ENCODE results near the gene HAUS5.
A peak's percentile ranks its signal among the peaks of the same experiment; 100 is the strongest.
"Not testable (repeated sequence)": the region's sequence is repeated elsewhere in the genome, so short reads cannot be mapped to it uniquely, and the experiment has no call there.

Gene HAUS5

GRCh38 chr19:35590875-35591274, 21.7 kb upstream of the HAUS5 start (continued):
- TF ChIP-seq PPARA (CRISPR knock-in tag; IDR thresholded peaks at IDR 0.05; ENCODE audit: borderline replicate concordance): no peak

- no peak for ATAC-seq
- no peak for TF ChIP-seq GLIS3 (CRISPR knock-in tag; IDR thresholded peaks at IDR 0.05)
- TF ChIP-seq ISL1 (CRISPR knock-in tag; IDR thresholded peaks at IDR 0.05): no peak
- TF ChIP-seq ZNF565 (CRISPR knock-in tag; conservative IDR thresholded peaks at IDR 0.05; ENCODE audit: low read depth): no peak
- TF ChIP-seq ZC3H10 (CRISPR knock-in tag; IDR thresholded peaks at IDR 0.05): no peak
Measured at GRCh38 chr19:35592226-35592625, 20.3 kb upstream of the HAUS5 start.

GRCh38 chr19:35595026-35595425, 17.5 kb upstream of the HAUS5 start:
- not testable (repeated sequence) for ATAC-seq

- TF ChIP-seq ESRRG (CRISPR knock-in tag; IDR thresholded peaks at IDR 0.05) (no peak), BACH2 (CRISPR knock-in tag; IDR thresholded peaks at IDR 0.05; ENCODE audit: borderline replicate concordance) (no peak), ZC3H10 (CRISPR knock-in tag; IDR thresholded peaks at IDR 0.05) (no peak), SNAI2 (CRISPR knock-in tag; IDR thresholded peaks at IDR 0.05) (no peak), ISL1 (CRISPR knock-in tag; IDR thresholded peaks at IDR 0.05) (no peak), TCF4 (CRISPR knock-in tag; IDR thresholded peaks at IDR 0.05; ENCODE audit: borderline replicate concordance) (no peak), ZNF8 (CRISPR knock-in tag; IDR thresholded peaks at IDR 0.05) (no peak), CSDC2 (CRISPR knock-in tag; IDR thresholded peaks at IDR 0.05) (no peak), ZFP30 (CRISPR knock-in tag; IDR thresholded peaks at IDR 0.05) (no peak), POU6F1 (CRISPR knock-in tag; IDR thresholded peaks at IDR 0.05; ENCODE audit: borderline replicate concordance, low read depth) (no peak), TSHZ2 (CRISPR knock-in tag; IDR thresholded peaks at IDR 0.05) (no peak), PPARA (CRISPR knock-in tag; IDR thresholded peaks at IDR 0.05; ENCODE audit: borderline replicate concordance) (no peak)
- ATAC-seq: no peak
Measured at GRCh38 chr19:35595928-35596327, 16.6 kb upstream of the HAUS5 start.

- ATAC-seq: peak; percentile 65
Measured at GRCh38 chr19:35596366-35596999, 16.1 kb upstream of the HAUS5 start.

GRCh38 chr19:35601971-35602370, 10.6 kb upstream of the HAUS5 start:
- no peak for ATAC-seq
- TF ChIP-seq ZNF70 (CRISPR knock-in tag; IDR thresholded peaks at IDR 0.05) (no peak), CSRNP3 (CRISPR knock-in tag; IDR thresholded peaks at IDR 0.05) (no peak), ZFP30 (CRISPR knock-in tag; IDR thresholded peaks at IDR 0.05) (no peak), PATZ1 (CRISPR knock-in tag; IDR thresholded peaks at IDR 0.05; ENCODE audit: borderline replicate concordance) (no peak), TSHZ2 (CRISPR knock-in tag; IDR thresholded peaks at IDR 0.05) (no peak), ZC3H10 (CRISPR knock-in tag; IDR thresholded peaks at IDR 0.05) (no peak)

More at GRCh38 chr19:35596366-35596999, 16.1 kb upstream of the HAUS5 start:
- TF ChIP-seq SNAI2 (CRISPR knock-in tag; IDR thresholded peaks at IDR 0.05) (no peak), ZFP3 (CRISPR knock-in tag; IDR thresholded peaks at IDR 0.05) (no peak), ARNTL (CRISPR knock-in tag; IDR thresholded peaks at IDR 0.05; ENCODE audit: borderline replicate concordance, low read depth) (no peak), TCF4 (CRISPR knock-in tag; IDR thresholded peaks at IDR 0.05; ENCODE audit: borderline replicate concordance) (no peak), CSDC2 (CRISPR knock-in tag; IDR thresholded peaks at IDR 0.05) (no peak), ZNF8 (CRISPR knock-in tag; IDR thresholded peaks at IDR 0.05) (no peak)

- ATAC-seq: not testable (repeated sequence)
Measured at GRCh38 chr19:35604436-35604835, 8.1 kb upstream of the HAUS5 start.

GRCh38 chr19:35607170-35607569, 5.4 kb upstream of the HAUS5 start:
- ATAC-seq: not testable (repeated sequence)

Measured in SK-N-SH treated with all-trans-retinoic acid at 6 μM for 48 hours (cell line).